Glutamatergic neuron (in vitro differentiated cells): Measurements from ENCODE around the gene TSHR. TPM values are rescaled to one million over a fixed set of nuclear protein-coding genes. Genes with fewer than 3 reads are reported as not detected.

Experiments
- DNase-seq: peaks from one replicate; pipeline ENCODE4 v3.0.0; 2022
- H3K27ac Mint-ChIP-seq: one replicate; pipeline ENCODE4 v1.8.0; 2020; ENCODE audit warnings: mild to moderate bottlenecking, mixed read lengths, inconsistent platforms; ENCODE audit not compliant: unreplicated experiment
- H3K27me3 Mint-ChIP-seq: one replicate; pipeline ENCODE4 v1.8.0; 2020; ENCODE audit warnings: mild to moderate bottlenecking, moderate library complexity, mixed read lengths, inconsistent platforms; ENCODE audit not compliant: unreplicated experiment
- H3K36me3 Mint-ChIP-seq: one replicate; pipeline ENCODE4 v1.8.0; 2020; ENCODE audit warnings: mild to moderate bottlenecking, mixed read lengths, inconsistent platforms; ENCODE audit not compliant: unreplicated experiment
- H3K4me1 Mint-ChIP-seq: one replicate; pipeline ENCODE4 v1.8.0; 2020; ENCODE audit warnings: mild to moderate bottlenecking, low read depth, mixed read lengths, inconsistent platforms; ENCODE audit not compliant: unreplicated experiment
- H3K4me3 Mint-ChIP-seq: one replicate; pipeline ENCODE4 v1.8.0; 2020; ENCODE audit warnings: mild to moderate bottlenecking, mixed read lengths, inconsistent platforms; ENCODE audit not compliant: unreplicated experiment
- H3K9me3 Mint-ChIP-seq: one replicate; pipeline ENCODE4 v1.8.0; 2020; ENCODE audit warnings: mild to moderate bottlenecking, moderate library complexity, mixed read lengths, inconsistent platforms; ENCODE audit not compliant: unreplicated experiment
- CTCF ChIP-seq: fragments of 200-600 bp; sonication (generic); IDR thresholded peaks from one replicate; pipeline ENCODE4 v1.5.0; 2021; ENCODE audit not compliant: partially characterized antibody, unreplicated experiment
- total RNA-seq: library from RNA; stranded (reverse); fragmentation: NEBNext Ultra II Directional; extraction: Animal tissue kit (Norgen Biotek cat#: 25700); gene quantifications from one replicate; pipeline ENCODE4 v1.2.1, GENCODE V29; 2021; ENCODE audit not compliant: unreplicated experiment

The TSHR gene
- total RNA-seq, 1 donor from 2014 or later, result 0.74 TPM

- Mint-ChIP-seq H3K27me3 (no peaks in the 10 kb centered on the region), H3K4me1 (no peaks in the 10 kb centered on the region), H3K9me3 (no peaks in the 10 kb centered on the region), H3K27ac (no peak overlapping the region), H3K36me3 (no peaks in the 10 kb centered on the region), H3K4me3 (no peak overlapping the region)
- DNase-seq, result no peak
- TF ChIP-seq CTCF, result no peak
Measured at GRCh38 chr14:81091660-81092059, 136.2 kb downstream of the TSHR start.

- H3K4me3 Mint-ChIP-seq, result no peak overlapping the region
- H3K9me3 Mint-ChIP-seq, result no peaks in the 10 kb centered on the region
- no peak for DNase-seq
- TF ChIP-seq CTCF, result no peak
- H3K36me3 Mint-ChIP-seq, result no peaks in the 10 kb centered on the region
- H3K27me3 Mint-ChIP-seq, result no peaks in the 10 kb centered on the region
- H3K4me1 Mint-ChIP-seq, result no peaks in the 10 kb centered on the region
- H3K27ac Mint-ChIP-seq, result no peak overlapping the region
Measured at GRCh38 chr14:81093651-81094050, 138.2 kb downstream of the TSHR start.

GRCh38 chr14:81095539-81095938 lies 140.1 kb downstream of the TSHR start:
- Mint-ChIP-seq H3K4me1 (no peaks in the 10 kb centered on the region), H3K36me3 (no peaks in the 10 kb centered on the region), H3K27ac (no peak overlapping the region), H3K4me3 (no peak overlapping the region), H3K9me3 (no peaks in the 10 kb centered on the region), H3K27me3 (no peaks in the 10 kb centered on the region)
- DNase-seq, result no peak
- TF ChIP-seq CTCF, result no peak

GRCh38 chr14:81096656-81097055 lies 141.2 kb downstream of the TSHR start:
- no peaks in the 10 kb centered on the region for H3K4me1 Mint-ChIP-seq
- H3K27ac Mint-ChIP-seq, result no peak overlapping the region
- DNase-seq, result no peak
- H3K36me3 Mint-ChIP-seq, result no peaks in the 10 kb centered on the region
- TF ChIP-seq CTCF, result no peak
- H3K9me3 Mint-ChIP-seq, result no peaks in the 10 kb centered on the region
- no peaks in the 10 kb centered on the region for H3K27me3 Mint-ChIP-seq
- no peak overlapping the region for H3K4me3 Mint-ChIP-seq

GRCh38 chr14:81102217-81102616 lies 146.8 kb downstream of the TSHR start:
- Mint-ChIP-seq H3K27ac (no peak overlapping the region), H3K4me3 (no peak overlapping the region), H3K4me1 (peaks cover 4% of the 10 kb centered on the region), H3K9me3 (no peaks in the 10 kb centered on the region), H3K27me3 (no peaks in the 10 kb centered on the region), H3K36me3 (no peaks in the 10 kb centered on the region)
- TF ChIP-seq CTCF, result no peak
- no peak for DNase-seq
